ENCODE results near the gene SHCBP1.

The SHCBP1 gene

DNA sequence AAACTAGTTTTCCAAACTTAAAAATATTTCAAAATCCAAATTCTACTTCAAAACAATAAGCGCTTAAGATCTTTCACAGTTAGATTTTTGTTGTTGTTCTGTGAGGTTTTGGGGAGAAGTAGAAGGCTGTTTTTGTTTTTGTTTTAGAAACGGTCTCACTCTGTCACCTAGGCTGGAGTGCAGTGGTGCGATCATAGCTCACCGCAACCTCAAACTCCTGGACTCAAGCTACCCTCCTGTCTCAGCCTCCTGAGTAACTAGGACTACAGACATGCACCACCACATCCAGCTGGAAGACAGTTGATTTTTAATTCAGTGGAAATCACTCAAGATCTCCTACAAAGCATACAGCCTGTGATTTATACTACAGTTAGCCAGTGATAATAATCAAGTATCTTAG, 2.7 kb downstream of the SHCBP1 start:
- DNase-seq (ENCODE audit: low read depth) = no peak

- no peak for DNase-seq (ENCODE audit: low read depth)
Measured at GRCh38 chr16:46614006-46614405, 7.2 kb downstream of the SHCBP1 start.

- no peak for DNase-seq (ENCODE audit: low read depth)
Measured at GRCh38 chr16:46613352-46613751, 7.8 kb downstream of the SHCBP1 start.

- DNase-seq (ENCODE audit: low read depth) = no peak
Measured at GRCh38 chr16:46612121-46612520, 9.1 kb downstream of the SHCBP1 start.

DNA sequence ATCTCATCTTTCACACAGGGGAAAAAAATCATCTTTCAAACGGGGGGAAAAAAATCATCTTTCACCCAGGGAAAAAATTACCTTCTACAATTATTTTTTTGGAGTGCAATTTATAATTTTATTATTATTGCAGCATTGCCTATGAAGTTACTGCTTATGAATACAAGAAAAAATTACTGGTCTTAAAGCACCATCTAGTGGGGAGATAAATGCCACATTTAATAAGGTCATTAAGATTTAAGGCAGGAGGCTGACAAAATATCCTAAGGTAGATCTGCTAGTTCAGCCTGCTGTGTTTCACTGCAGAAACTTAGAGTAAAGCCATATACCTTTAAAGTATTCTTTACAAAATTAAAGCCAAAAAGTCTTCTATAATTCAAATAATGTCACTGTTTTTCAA, 13.7 kb downstream of the SHCBP1 start:
- no peak for DNase-seq (ENCODE audit: low read depth)

DNA sequence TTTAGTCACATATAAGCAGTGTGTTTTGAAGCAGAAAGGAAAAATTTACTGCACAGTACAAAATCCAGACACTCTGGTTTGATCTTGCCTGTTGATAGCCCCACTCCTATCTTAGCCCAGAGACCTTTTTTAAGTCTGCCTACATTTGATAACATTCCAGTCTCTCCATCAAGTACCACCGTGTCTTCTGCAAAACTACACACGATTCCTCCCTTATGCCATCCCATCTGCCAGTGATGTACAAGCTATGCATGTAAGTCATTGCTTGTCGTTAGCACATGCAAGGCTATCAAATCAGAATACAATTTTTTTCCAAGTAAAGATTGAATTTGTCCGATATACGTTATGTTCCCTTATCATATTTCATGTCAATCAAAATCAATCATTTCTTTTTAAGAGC, 14.9 kb downstream of the SHCBP1 start:
- DNase-seq (ENCODE audit: low read depth) = no peak

DNA sequence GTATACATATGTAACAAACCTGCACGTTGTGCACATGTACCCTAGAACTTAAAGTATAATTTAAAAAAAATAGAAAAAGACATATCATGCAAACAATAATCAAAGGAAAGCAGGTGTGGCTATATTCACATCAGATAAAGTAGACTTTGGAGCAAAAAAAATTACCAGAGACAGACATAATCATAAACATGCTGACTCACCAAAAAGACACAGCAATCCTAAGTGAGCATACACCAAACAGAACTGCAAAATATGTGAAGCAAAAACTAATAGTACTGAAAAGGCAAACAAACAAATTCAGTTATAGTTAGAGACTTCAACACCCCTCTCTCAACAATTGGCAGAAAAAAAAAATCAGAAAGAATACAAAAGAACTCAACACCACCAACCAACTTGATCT, 29.9 kb downstream of the SHCBP1 start:
- no peak for DNase-seq (ENCODE audit: low read depth)

- DNase-seq (ENCODE audit: low read depth) = no peak
Measured at GRCh38 chr16:46586011-46586577, 35.1 kb downstream of the SHCBP1 start.

DNA sequence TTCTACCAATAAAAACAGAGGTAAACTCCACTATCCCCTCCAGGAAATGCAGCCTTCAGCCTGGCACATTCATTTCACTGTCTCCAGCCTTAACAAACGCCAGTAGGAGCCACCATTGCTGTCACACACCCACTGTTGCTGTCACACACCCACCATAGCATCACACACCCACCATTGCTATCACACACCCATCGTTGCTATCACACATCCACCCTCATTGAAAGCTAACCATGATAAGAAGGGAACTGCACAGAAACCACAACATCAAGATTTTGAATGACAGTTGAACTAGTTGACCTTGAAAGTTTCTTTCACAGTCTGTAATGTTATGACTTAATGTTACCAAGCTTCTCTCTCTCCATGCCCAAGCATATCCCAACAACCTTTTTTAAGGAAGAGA, 38.1 kb downstream of the SHCBP1 start:
- DNase-seq (ENCODE audit: low read depth) = no peak

GRCh38 chr16:46582313-46582712, 38.9 kb downstream of the SHCBP1 start:
- no peak for DNase-seq (ENCODE audit: low read depth)

DNA sequence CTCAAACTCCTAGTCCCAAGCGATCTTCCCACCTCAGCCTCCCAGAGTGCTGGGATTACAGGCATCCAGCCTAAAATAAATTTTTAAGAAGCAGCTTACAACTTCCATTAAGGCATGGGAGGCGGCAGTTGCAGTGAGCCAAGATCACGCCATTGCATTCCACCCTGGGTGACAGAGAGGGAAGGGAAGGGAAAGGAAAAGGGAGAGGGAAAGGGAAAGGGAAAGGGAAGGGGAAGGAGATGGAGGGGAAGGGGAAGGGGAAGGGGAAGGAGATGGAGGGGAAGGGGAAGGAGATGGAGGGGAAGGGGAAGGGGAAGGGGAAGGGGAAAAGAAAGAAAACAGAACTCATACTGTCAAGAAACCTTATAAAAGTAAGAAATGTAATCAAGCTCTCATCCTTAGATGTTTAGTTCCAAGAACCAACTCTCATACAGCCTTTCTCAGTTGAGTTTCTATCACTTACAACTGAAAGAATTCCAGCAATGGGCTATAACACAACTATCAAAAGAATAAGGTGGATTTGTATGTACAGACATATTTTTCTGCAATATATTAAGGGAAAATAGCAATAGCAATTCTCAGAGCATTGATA, 43.1 kb downstream of the SHCBP1 start:
- DNase-seq (ENCODE audit: low read depth) = no peak

GRCh38 chr16:46573834-46574159, 47.4 kb downstream of the SHCBP1 start:
- no peak for DNase-seq (ENCODE audit: low read depth)

GRCh38 chr16:46573008-46573833, 48.0 kb downstream of the SHCBP1 start:
- no peak for DNase-seq (ENCODE audit: low read depth)

- no peak for DNase-seq (ENCODE audit: low read depth)
Measured at GRCh38 chr16:46569231-46569735, 51.9 kb downstream of the SHCBP1 start.

DNA sequence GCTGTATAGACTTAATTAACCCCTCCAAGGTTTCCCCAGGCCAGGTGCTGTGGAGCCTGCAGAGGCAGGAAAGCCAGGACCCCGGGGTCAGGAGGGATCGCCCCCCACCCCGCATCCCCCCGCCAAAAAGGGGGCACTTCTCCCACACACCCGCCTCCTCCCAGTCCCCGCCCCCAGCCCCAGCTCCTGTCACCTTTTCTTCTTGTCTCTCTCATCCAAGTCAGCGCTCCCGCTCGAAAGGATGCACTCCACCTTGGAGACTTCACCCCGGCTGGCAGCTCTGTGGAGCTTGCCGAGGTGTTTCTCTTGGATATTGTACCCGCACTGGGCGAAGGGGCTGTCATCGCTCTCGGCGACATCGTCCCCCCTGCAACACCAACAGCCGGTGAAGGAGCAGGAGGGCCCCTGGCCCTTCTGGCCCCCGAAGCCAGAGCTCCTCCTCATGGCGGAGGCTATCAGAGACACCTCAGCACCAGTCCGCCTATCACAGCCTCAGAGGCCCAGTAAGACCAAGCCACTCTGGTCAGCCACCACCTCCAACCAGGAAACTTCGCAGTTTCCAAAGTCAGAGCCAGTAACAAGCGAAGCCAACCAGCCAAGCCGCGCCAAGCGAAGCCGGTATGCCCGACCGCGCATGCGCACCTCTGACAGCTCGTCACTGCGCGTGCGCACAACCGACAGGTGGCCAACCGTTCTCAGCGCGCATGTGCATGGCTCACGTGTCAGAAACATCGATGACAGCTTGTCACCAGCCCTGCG, 52.5 kb downstream of the SHCBP1 start:
- no peak for DNase-seq (ENCODE audit: low read depth)

- DNase-seq (ENCODE audit: low read depth) = no peak
Measured at GRCh38 chr16:46562979-46563378, 58.2 kb downstream of the SHCBP1 start.

DNA sequence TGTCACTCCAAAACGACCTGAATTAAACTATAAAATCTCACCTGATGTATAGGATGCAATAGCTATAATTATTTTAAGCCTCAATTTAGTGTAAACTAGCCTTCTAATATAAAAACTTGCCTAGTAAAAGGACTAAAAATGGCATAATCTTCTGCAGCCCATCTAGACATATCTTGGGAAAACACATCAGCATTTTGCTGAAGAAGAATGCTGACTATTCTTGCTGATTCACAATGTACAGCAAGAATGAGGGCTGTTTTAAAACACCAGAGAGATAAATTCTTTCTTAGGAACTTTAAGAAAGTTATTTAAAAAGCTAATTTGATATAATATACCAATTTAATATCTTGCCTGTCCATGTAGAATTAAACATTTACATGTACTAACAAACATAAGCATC, 63.2 kb downstream of the SHCBP1 start:
- no peak for DNase-seq (ENCODE audit: low read depth)

DNA sequence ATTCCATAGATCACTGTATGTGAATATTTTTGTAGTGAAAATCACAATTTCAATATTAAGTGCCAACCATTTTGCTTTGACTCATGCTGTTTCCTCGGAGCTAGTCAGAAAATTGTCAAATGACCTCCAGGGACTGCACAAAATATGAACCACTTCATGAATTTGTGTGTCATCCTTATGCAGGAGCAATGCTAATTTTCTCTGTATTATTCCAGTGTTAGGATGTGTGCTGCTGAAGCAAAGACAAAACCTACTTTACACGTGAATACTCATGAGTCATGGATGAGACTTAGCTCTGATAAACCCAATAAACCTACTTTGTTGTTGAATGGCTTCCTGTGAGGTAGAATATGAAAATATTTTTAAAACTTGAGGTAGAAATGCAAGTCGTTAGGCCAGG, 65.2 kb downstream of the SHCBP1 start:
- DNase-seq (ENCODE audit: low read depth) = no peak

GRCh38 chr16:46554435-46554834, 66.7 kb downstream of the SHCBP1 start:
- peak; percentile 10 for DNase-seq (ENCODE audit: low read depth)

- DNase-seq (ENCODE audit: low read depth) = no peak
Measured at GRCh38 chr16:46549477-46549876, 71.7 kb downstream of the SHCBP1 start.

Measured in stimulated activated CD8-positive, alpha-beta memory T cell treated with anti-CD3 and anti-CD28 coated beads, Interleukin-15, amount 100 ng/mL, for 1 hour (primary cell).